ENCODE results near the gene LEMD1.

Gene LEMD1

GRCh38 chr1:205377355-205377754 is 44.5 kb downstream of the LEMD1 start:
- TF ChIP-seq, protein P1, sequence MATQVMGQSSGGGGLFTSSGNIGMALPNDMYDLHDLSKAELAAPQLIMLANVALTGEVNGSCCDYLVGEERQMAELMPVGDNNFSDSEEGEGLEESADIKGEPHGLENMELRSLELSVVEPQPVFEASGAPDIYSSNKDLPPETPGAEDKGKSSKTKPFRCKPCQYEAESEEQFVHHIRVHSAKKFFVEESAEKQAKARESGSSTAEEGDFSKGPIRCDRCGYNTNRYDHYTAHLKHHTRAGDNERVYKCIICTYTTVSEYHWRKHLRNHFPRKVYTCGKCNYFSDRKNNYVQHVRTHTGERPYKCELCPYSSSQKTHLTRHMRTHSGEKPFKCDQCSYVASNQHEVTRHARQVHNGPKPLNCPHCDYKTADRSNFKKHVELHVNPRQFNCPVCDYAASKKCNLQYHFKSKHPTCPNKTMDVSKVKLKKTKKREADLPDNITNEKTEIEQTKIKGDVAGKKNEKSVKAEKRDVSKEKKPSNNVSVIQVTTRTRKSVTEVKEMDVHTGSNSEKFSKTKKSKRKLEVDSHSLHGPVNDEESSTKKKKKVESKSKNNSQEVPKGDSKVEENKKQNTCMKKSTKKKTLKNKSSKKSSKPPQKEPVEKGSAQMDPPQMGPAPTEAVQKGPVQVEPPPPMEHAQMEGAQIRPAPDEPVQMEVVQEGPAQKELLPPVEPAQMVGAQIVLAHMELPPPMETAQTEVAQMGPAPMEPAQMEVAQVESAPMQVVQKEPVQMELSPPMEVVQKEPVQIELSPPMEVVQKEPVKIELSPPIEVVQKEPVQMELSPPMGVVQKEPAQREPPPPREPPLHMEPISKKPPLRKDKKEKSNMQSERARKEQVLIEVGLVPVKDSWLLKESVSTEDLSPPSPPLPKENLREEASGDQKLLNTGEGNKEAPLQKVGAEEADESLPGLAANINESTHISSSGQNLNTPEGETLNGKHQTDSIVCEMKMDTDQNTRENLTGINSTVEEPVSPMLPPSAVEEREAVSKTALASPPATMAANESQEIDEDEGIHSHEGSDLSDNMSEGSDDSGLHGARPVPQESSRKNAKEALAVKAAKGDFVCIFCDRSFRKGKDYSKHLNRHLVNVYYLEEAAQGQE (IDR thresholded peaks at IDR 0.05; ENCODE audit: insufficient read depth in 1 of 2, low read depth in 2 of 2, low read length in 2 of 2) = no peak

DNA sequence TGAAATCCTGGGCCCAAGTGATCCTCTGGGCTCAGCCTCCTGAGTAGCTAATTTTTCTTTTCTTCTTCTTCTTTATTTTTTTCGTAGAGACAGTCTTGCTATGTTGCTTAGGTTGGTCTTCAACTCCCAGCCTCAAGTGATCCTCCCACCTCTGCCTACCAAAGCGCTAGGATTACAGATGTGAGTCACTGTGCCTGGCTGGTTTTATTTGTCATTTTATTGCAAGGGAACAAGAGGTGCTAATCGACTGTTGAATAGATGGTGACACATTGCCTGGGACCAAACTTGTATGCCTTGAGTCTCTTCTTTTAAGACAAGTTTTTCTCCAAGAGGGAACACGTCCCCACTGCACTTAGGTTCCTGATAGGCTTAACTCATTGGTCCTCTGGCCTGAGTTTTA is 45.1 kb downstream of the LEMD1 start:
- TF ChIP-seq FOXP2 (optimal IDR thresholded peaks at IDR 0.05; ENCODE audit: borderline replicate concordance, extremely low read depth, extremely low read length, insufficient read depth) (no peak), TAF1 (IDR thresholded peaks at IDR 0.05; ENCODE audit: borderline replicate concordance, insufficient read depth, low read length) (no peak), SIN3A (IDR thresholded peaks at IDR 0.05; ENCODE audit: borderline replicate concordance, insufficient read depth, low read length) (no peak), POLR2AphosphoS5 (IDR thresholded peaks at IDR 0.05; ENCODE audit: low read depth, low read length) (no peak)
- TF ChIP-seq, protein P1 (IDR thresholded peaks at IDR 0.05; ENCODE audit: insufficient read depth in 1 of 2, low read depth in 2 of 2, low read length in 2 of 2) = no peak

GRCh38 chr1:205375835-205376545 is 45.9 kb downstream of the LEMD1 start:
- no peak for TF ChIP-seq POLR2AphosphoS5 (IDR thresholded peaks at IDR 0.05; ENCODE audit: low read depth, low read length)
- no peak for TF ChIP-seq TAF1 (IDR thresholded peaks at IDR 0.05; ENCODE audit: borderline replicate concordance, insufficient read depth, low read length)
- TF ChIP-seq FOXP2 (optimal IDR thresholded peaks at IDR 0.05; ENCODE audit: borderline replicate concordance, extremely low read depth, extremely low read length, insufficient read depth) = no peak
- TF ChIP-seq, protein P1 (IDR thresholded peaks at IDR 0.05; ENCODE audit: insufficient read depth in 1 of 2, low read depth in 2 of 2, low read length in 2 of 2) = no peak

DNA sequence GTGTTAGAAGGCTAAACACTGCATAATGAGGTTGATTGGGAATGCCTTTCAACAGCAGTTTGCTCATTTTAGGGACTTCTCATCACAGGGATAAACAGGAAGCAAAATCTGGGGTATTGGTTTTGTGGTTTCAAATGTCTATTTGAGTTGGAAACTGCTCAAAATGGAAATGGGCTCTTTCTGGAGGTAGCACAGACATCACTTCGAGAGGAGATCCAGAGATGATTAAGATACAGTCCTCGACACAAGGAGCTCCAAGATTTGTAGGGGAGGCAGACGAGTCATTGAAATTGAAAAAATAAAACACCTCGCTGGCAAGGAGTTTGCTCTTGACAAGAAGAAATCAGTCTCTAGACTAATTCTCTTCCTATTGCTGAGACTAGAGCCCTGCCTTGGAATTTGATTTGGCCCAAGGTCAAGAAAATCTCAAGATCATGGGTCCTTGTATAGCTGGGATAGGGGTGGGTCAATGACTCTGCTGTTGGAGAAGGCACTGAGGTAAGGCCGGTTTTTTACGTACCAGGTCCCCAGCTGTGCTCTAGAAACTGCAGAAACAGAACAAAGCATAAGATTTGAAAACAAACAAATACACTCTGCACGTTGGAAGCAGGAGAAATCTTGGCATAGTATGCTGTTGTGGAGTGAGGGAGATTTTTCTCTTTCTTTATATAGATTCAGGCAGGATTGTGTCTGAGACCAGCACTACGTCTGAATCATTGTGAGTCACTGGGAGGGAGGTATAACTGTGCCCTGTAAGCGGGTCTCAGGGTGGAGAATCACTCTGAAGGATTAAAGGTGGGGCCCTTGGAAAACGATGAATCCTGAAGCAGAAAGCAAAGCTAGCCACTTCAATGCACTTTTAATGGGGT is 47.4 kb downstream of the LEMD1 start:
- no peak for TF ChIP-seq POLR2AphosphoS5 (IDR thresholded peaks at IDR 0.05; ENCODE audit: low read depth, low read length)
- no peak for TF ChIP-seq SIN3A (IDR thresholded peaks at IDR 0.05; ENCODE audit: borderline replicate concordance, insufficient read depth, low read length)
- no peak for TF ChIP-seq TAF1 (IDR thresholded peaks at IDR 0.05; ENCODE audit: borderline replicate concordance, insufficient read depth, low read length)
- TF ChIP-seq, protein P1 (IDR thresholded peaks at IDR 0.05; ENCODE audit: insufficient read depth in 1 of 2, low read depth in 2 of 2, low read length in 2 of 2) = no peak
- TF ChIP-seq FOXP2 (optimal IDR thresholded peaks at IDR 0.05; ENCODE audit: borderline replicate concordance, extremely low read depth, extremely low read length, insufficient read depth) = no peak
